NCI-H345 (cell line): ENCODE results near the gene PLCG2.

Experiments used
- DNase-seq: peaks from one replicate; lab custom pipeline; 2025; lab: John Stamatoyannopoulos, UW

The PLCG2 gene

GRCh38 chr16:81878529-81878928 lies 99.4 kb downstream of the PLCG2 start:
- no peak for DNase-seq

DNA sequence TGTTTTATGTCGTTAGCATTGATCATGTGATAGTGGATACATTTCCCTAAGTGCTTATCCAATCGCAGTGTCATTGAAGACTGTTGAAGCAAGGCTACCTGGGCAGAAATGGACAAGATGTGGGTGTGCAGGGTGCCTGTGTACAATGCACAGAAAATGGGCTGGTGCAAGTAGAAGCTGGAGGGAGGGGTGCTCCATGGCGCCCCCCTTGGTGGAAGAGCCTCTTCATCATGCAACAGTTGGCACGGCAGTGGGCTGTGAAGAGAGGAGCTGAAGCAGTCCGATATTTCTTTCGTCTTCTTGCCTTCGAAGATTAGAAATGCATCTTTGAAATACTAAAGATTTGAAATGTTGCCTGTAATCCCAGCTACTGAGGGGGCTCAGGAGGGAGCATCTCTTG lies 100.5 kb downstream of the PLCG2 start:
- DNase-seq, result no peak

DNA sequence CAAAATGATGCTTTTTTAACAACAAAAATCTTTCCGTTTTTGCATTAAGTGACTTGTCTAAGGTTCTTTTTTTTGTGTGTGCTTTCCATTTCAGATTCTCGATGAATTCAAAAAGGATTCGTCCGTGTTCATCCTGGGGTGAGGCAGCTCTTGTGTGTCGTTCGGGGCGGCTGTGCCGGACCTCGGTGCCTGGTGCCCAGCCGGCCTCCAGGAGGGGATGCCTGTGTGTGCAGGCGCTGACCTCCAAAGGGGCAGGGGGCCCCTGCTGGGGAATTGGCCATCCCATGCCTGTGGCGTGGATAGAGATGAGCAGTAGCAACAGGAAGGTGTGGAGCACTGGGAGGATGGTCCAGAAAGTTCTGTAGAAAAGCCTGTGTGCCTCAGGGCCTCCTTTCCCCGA lies 101.7 kb downstream of the PLCG2 start:
- no peak for DNase-seq

DNA sequence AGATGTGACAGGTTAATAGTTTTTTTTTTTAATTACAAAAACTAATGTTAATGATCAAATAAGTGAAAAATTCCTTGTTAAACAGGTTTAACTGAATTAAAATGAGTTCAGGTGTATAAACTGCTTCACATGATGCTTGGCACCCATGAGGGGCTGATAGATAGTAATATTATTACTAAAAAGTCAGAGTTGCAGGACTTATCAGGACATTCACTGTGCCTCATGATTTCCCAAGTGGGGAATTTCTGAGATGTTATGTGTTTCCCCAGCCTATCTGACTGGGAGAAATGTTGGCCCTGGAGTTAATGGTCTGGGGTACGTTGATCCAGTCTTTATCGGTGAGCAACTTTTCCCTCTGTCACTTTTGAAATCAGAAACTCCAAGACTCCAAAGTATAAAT lies 102.1 kb downstream of the PLCG2 start:
- no peak for DNase-seq

DNA sequence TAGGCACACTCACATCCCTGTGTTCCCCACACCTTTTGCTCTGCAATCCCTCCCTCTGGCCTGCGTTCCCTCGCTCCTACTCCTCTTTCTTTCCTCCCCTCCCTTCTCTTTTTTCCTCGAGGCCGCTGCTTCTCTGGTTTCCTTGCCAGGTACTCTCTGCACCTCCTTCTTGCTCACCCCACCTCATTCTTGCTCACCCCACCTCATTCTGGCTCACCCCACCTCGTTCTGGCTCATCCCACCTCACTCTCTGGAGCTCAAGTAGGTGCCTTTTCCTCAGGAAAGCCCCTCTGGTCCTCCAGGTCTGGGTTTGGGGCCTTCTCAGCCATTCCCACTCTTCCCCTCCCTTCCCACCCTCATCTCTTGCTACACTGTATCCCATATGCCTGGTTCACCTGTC lies 103.5 kb downstream of the PLCG2 start:
- no peak for DNase-seq

DNA sequence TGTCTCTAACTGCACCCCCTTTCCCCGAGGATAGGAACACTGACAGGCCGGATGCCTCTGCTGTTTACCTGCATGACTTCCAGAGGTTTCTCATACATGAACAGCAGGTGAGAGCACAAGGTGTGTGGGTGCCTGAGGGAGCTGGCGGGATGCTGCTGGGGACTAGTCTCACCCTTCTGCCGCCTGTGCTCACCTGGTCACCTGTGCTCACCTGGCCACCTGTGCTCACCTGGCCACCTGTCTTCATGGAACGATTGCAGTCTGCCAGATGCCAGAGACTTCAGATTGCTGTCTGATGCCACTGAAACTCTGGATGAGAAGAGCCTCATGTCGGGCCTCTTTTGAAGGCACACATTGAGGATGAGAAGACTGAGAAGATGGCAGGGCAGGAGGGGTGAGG lies 104.1 kb downstream of the PLCG2 start:
- no peak for DNase-seq

GRCh38 chr16:81885976-81886586 lies 107.0 kb downstream of the PLCG2 start:
- DNase-seq, result peak; percentile 18

GRCh38 chr16:81888520-81889394 lies 109.7 kb downstream of the PLCG2 start:
- DNase-seq, result no peak

DNA sequence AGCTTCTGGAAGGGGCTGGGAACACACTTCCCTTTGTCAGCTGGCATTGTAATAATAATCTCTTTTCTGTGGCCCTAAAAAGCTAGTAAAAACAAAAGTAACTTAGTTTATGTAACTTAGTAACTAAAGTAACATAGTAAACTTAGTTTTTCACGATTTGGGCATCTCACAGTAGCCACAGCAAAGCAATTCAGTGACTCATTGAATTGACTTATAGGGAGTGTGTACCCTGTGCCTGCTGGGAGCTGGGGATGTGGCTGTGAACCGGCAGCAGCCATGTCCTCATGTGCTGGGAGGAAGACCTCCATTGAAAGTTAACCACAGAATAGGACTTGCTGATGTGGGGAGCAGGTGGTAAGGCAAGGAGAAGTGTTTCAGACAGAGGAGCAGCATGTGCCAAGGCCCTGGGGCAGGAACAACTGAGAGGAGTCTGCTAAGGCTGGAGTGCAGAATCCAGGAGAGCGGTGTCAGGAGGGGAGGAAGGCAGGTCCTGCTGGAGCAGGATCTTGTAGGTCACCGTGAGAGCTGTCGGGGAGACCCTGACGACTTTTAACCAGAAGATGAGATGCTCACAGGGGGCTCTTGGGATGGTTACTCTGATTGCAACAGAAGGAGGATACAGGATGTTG lies 112.8 kb downstream of the PLCG2 start:
- DNase-seq, result no peak

DNA sequence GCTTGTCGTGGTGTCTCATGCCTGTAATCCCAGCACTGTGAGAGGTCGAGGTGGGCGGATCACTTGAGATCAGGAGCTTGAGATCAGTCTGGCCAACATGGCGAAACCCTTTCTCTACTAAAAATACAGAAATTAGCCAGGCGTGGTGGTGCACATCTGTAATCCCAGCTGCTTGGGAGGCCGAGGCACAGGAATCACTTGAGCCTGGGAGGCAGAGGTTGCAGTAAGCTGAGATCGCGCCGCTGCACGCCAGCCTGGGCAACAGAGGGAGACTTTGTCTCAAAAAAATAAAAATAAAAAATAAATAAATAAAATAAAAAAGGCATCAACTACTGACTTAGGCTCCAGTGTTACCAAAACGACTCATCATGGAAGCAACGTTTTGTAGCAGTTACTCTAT lies 115.5 kb downstream of the PLCG2 start:
- DNase-seq, result no peak

GRCh38 chr16:81896902-81897301 lies 117.8 kb downstream of the PLCG2 start:
- DNase-seq, result no peak

DNA sequence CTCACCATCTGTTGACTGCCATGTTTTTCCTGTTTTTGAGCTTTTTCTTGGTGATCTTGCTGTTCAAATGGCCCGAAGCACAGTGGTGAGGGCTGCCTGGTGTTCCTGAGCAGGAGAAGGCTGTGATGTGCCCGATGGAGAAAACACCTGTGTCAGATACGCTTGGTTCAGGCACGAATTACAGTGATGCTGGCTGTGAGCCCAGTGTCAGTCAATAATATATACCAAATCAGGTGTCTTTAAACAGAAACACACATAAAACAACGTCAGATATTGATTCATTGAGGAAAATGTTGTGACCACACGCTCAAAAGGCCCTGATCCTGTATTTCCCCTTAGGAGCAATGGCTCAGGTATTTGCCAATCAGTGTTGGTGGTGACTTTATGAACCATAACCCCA lies 120.5 kb downstream of the PLCG2 start:
- peak; percentile 32 for DNase-seq

DNA sequence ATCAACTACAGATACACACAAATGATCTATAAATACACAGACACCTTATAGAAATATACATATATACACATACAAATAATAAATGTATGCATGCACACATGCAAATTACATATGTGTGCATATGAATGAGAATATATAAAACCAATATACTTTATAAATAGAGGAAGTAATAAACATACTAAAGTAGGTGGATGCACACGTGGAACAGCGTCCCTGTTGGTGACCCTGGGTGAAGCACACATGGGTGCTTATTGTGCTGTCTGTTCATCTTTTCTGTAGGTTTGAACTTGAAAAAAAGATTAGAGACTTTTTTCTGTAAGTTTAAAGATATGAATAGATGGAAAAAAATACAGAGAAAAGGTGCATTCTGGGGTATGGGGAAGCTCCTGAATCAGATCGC lies 120.9 kb downstream of the PLCG2 start:
- DNase-seq, result no peak

GRCh38 chr16:81900456-81900855 lies 121.4 kb downstream of the PLCG2 start:
- no peak for DNase-seq

GRCh38 chr16:81901484-81901883 lies 122.4 kb downstream of the PLCG2 start:
- DNase-seq, result no peak

- DNase-seq, result no peak
Observed at GRCh38 chr16:81902025-81902424, 122.9 kb downstream of the PLCG2 start.

DNA sequence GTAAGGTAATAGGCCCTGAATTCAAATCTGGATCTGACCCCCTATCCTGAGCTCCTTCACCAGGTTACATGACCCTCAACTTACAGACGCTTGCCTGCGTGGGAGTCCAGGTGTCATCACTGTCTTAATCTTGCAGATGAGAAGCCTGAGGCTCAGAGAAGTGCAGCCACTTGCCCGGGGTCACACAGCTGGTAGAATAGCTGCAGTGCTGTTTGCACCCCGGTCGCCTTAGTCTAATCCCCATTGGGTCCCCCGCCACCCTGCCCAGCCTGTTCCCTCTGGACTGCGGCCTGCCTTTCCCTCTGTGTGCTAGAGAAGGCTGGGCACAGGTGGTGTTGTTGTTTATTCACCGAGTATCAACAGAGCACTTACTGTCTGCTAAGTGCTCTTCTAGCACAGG lies 125.2 kb downstream of the PLCG2 start:
- no peak for DNase-seq

- no peak for DNase-seq
Observed at GRCh38 chr16:81905277-81905676, 126.2 kb downstream of the PLCG2 start.

GRCh38 chr16:81907681-81908080 lies 128.6 kb downstream of the PLCG2 start:
- DNase-seq, result no peak

- no peak for DNase-seq
Observed at GRCh38 chr16:81908466-81909262, 129.6 kb downstream of the PLCG2 start.

GRCh38 chr16:81910366-81910885 lies 131.3 kb downstream of the PLCG2 start:
- DNase-seq, result no peak

DNA sequence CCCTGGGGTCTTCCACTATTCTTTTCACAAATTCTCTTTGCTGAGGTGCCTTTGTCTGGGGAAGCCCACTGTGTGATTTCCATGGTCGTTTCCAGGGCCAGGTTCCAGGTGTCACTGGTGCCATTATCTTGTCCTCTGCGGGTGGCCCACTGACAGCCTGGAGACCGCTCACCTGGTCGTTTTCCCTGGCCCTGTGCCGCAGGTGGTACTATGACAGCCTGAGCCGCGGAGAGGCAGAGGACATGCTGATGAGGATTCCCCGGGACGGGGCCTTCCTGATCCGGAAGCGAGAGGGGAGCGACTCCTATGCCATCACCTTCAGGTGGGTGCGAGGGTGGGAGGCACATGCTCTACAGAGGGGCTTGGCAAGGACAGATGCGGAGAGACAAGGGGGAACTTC lies 133.3 kb downstream of the PLCG2 start:
- DNase-seq, result peak; percentile 34
